Stimulated activated CD8-positive, alpha-beta memory T cell treated with anti-CD3 and anti-CD28 coated beads, Interleukin-12 subunit alpha, Interleukin-12 subunit beta, amount 100 ng/mL, for 24 hours (primary cell): ENCODE measurements around the gene GSTT2.

ENCODE experiments used
- DNase-seq: peaks from one replicate; pipeline ENCODE4 v3.0.0-alpha.2; 2020; ENCODE audit errors: extremely low read depth

The GSTT2 gene

DNA sequence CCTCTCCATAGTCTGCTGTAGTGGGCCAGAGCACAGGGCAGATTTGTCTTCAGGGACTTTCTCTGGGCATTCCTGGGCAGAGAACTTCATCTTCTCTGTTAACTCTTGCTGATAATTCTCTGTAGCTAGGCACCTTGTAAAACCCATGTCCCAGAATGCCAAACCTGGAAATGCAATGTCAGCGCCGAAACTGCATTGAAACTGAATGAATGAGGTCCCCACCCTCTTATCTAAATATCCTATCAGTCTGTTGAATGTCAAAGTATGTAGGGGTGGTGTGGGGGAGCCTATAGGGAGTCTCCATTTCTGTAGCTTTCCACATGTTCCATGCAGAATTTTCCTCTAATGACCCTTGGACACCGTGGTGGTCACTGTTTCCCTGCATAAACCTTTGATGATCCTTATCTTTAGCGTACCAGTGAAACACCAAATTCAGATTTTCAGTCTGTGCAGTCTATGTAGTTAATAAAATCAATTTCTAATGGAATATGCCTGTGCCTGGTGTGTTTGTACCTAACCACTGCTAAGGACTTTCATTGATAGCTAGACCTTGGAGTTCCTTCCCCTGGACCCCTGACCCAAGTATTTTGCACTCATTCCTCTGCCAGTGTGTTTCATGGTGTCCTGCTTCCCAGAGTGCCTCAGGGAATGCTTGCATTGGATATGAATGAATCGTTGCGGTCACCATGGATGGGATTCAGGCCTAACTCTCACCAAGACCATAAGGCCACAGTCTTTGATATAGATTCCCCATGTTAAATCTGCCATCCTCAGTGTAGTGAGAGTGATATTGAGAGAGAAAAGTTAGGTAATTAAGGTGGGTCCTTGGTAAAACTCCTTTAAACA, 28.7 kb downstream of the GSTT2 start:
- DNase-seq, result no peak

DNA sequence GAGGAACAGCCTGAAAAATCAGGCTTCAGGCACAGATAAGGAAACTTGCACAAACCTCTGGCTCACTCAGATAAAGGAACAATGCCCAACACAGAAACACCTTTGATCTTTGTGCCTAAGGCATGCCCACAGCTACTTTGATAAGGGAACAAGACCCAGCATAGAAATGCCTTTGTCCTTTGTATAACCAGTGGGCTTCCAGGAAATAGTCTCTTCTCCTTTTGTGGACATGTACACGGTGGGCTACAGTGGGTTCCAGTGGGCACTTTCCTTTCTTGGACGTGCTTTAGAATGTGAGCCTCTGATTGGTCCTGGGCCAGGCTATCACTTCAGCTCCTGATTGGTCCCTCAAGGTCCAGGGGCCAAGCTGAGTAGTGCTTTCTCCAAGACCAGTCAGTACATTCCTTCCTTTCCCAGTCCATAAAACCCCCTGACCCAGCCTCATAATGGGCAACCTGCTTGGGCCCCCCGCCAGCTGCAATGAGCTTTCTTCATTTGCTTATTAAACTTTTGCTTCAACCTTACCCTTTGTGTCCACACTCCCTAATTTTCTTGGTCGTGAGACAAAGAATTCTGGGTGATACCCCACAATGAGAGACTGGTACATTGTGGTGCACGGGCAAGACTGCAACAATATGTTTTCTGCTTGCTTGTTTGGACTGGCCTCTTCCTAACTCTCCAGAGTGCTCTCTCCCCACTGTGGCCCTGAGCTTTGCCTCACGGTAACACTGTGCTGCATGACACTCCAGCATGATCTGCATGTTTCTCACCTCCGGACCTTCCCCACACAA, 29.5 kb downstream of the GSTT2 start:
- DNase-seq, result no peak

DNA sequence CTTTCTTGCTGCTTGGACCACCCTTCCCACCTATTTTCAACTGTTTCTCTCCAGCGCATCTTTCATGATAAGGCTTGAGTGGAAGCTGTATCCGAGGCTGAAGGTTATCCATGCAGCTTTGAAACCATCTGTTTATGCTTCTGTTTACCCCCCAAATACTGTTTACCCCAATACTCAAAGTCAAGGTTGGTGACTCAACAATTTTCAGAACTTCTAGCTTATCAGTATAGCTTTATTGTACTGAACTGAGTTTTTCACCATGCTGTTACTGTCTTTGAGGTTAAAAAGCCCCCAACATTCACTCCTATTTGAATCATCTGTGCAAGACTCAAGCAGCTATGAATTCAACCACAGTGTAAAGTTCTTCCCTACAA, 30.1 kb downstream of the GSTT2 start:
- no peak for DNase-seq

DNA sequence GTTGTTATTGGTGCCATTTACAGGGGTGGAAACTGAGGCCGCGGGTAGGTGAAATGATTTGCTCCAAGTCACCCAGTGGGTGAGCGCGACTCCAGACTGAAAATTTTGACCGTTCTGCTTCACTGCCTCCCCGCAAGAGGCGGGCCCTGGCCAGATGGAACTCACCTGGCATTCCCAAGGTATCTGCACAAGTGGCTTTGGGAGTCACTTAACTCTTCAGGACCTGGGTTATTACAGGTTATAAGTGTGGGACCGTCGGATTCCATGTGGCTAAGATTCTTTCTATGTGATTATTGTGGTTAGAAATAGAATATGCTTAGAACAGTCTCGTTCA, 31.8 kb downstream of the GSTT2 start:
- DNase-seq, result no peak

DNA sequence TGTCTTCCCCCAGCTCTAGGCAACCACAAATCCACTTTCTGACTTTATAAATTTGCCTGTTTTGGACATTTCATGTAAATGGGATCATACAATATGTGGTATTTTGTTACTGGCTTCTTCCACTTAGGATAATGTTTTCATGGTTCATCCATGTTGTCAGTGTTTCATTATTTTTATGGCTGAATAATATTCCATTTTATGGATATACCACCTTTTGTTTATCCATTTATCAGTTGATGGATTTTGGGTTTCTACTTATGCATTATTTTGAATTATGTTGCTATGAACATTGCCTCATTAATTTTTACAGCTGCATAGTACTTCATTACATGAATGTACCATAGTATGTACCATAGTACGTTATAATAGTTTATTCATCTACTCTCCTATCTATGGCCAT, 36.2 kb downstream of the GSTT2 start:
- no peak for DNase-seq

DNA sequence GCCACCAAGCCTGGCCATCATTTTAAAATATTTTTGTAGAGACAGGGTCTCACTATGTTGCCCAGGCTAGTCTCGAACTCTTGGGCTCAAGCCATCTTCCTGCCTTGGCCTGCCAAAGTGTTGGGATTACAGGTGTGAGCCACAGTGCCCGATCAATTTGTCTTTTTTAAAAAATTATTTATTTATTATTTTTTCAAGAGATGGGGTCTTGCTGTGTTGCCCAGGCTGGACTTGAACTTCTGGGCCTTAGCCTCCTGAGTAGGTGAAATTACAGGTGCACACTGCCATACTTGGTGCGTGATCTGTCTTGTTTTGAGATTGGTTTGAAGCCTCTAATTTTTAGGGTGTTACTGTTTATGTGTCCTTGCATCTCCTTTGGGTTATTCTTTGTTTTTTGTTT, 41.4 kb downstream of the GSTT2 start:
- DNase-seq, result no peak

DNA sequence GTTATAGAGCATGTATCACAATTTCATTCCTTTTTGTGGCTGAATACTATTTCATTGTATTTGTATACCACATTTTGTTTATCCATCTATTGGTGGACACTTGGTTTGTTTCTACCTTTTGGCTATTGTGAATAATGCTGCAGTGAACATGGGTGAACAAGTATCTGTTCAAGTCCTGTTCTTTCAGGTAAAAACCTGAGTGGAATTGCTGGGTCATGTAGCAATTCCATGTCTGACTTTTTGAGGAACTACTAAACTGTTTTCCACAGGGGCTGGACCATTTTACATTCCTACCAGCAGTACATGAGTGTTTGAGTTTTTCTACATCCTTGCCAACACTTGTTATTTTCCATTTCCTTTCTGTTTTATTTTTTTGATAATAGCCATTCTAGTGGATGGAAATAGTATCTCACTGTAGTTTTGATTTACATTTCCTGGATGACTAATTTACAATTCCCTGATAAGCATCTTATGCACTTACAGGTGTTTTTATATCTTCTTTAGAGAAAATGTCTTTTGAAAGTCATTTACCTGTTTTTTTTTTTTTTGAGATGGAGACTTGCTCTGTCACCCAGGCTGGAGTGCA, 43.4 kb downstream of the GSTT2 start:
- no peak for DNase-seq

DNA sequence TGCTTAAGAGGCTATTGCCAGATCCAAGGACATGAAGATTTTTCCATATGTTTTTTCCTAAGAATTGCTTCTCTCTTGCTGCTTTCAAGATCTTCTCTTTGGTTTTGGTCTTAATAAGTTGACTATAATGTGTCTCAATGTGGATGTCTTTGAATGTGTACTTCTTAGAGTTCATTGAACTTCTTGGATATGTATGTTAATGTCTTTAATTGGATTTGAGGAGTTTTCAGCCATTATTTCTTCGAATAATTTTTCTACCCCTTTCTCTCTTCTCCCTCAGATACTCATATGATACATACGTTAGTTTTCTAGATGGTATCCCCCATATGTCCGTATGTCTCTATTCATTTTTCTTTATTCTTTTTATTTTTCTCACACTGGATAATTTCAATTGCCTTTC, 44.4 kb downstream of the GSTT2 start:
- no peak for DNase-seq

DNA sequence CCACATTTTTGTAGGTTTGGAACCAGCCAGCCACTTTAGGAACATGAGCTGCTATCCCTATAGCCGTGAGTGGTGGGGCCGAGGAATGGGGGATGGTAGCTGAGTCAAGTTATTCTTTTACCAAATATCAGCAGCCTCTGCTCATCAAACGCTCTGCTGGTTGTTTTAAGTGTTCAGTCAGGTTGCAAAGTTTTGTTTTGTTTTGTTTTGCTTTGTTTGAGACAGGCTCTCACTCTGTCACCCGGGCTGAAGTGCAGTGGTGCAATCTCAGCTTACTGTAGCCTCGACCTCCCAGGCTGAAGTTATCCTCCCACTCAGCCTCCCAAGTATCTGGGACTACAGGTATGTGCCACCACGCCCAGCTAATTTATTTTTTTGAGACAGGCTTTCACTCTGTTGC, 45.5 kb downstream of the GSTT2 start:
- no peak for DNase-seq

DNA sequence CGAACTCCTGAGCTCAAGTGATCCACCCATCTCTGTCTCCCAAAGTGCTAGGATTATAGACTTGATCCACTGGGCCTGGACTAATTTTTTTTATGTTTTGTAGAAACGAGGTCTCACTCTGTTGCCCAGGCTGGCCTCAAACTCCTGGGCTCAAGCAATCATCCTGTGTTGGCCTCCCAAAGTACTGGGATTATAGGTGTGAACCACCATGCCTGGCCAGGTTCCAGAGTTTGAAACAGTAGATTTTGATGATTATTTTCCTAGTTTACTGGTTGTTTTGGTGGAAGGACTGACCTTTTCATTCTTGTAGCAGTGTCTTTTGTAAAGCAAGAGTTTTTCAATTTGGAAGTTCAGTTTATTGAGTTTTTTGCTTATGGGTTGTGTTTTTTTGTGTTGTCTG, 46.1 kb downstream of the GSTT2 start:
- DNase-seq, result no peak

DNA sequence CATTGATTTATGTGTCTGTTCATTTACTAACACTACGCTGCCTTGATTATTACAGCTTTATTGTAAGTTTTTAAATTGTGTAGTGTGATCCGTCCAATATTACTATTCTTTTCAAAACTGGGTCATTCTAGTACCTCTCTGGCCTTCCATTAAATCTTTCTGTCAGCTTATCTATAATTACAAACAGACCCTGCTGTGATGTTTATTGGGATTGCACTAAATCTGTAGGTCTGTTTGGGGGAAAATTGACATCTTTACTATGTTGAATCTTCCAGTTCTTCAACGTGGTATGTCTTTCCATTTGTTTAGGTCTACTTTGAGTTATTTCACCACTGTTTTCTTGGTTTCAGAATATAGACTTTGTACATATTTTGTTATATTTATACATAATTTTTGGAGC, 46.8 kb downstream of the GSTT2 start:
- no peak for DNase-seq

DNA sequence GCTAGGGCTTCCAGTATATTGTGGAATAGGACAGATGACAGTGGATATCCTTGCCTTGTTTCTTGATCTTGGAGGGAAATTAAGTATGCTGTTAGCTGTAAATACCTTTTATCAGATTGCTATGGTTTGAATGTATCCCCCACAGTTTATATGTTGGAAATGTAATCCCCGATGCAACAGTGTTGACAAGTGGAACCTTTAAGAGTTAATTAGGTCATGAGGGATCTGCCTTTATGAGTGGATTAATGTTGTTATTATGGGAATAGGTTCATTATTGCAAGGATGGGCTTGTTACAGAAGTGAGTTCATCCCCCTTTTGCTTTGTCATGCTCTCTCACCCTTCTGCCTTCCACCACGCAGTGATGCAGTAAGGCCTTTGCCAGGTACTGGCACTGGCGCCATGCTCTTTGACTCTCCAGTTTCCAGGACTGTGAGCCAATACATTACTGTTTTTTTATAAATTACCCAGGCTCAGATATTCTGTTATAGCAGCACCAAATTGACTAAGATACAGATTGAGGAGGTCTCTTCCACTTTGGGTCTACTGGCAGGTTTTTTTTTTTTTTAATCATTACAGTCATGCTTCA, 47.5 kb downstream of the GSTT2 start:
- no peak for DNase-seq

DNA sequence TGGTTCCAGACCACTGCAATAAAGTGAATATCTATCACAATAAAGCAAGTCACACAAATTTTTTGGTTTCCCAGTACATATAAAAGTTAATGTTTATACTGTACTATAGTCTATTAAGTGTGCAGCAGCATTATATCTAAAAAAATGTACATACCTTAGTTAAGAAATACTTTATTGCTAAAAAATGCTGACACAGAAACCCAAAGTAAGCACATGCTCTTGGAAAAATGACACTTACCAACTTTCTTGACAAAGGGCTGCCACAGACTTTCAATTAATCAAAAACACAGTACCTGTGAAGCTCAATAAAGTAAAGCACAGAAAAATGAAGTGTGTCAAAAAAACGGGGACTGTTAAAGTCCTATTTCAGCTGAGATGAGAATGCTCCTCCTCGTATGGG, 48.1 kb downstream of the GSTT2 start:
- DNase-seq, result no peak

DNA sequence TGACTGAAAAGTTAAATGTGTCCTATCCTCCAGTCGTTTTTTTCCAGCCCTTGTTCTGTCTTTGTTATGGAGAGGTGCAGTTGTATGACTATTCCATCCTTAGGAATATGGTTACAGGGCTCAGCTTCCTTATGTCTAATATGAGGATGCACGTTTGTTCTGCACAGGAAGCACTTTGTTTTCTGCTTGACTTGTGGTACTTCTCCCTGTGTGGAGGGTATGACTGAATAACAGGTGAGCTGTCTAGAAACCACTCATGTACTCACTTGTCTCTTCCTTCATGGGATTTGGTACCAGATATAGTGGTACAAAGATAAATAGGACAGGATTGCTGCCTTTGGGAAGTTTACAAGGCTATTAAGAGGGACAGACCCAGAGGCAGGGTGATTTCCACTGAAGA, 48.6 kb downstream of the GSTT2 start:
- DNase-seq, result no peak

DNA sequence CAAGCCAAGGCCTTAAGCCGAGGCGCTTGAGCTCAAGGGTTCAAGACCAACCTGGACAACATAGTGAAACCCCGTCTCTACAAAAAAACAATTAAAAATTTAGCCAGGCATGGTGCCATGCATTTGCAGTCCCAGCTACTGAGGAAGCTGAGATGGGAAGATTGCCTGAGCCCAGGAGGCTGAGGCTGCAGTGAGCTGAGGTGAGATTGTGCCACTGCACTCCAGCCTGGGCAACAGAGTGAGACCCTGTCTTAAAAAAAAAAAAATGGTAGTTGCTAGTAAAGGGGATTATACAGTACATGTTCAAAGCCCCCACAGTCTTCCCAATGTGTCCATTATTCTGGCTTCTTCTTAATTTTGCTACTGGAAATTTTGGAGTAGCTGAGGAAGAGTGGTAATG, 49.4 kb downstream of the GSTT2 start:
- no peak for DNase-seq

DNA sequence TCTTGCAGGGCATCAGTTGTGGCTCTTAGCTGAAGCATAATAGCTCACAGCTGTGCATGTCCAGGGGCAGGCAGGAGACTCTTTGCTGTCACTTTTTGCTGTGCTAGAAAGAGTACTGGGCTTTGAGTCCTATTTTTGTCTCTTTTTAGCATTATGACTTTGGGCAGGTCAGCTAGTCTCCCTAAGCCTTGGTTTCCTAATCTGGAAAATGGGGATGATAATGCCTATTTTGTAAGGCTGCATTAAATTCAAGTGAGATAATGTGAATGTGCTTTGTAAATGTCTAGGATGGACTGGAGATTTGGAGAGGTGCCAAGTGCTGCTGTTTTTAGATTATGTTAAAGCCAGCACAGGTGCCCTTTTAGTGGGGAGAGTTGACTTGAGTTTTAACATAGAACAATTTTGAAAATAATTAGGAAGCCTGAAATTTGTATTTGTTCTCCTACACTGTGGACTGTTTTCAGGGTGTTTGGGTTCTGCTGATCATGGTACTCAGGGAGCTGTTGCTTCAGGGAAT, 50.3 kb downstream of the GSTT2 start:
- DNase-seq, result no peak
